Stimulated activated CD4-positive, alpha-beta T cell treated with anti-CD3 and anti-CD28 coated beads, Interleukin-4, amount 100 ng/mL, for 48 hours (primary cell): ENCODE results near the gene COA4.

ENCODE experiments used
- DNase-seq, 2 donors: peaks; one replicate each; pipeline ENCODE4 v3.0.0-alpha.2; 2020; ENCODE audit warnings: low read depth in 2 of 2

Gene COA4

DNA sequence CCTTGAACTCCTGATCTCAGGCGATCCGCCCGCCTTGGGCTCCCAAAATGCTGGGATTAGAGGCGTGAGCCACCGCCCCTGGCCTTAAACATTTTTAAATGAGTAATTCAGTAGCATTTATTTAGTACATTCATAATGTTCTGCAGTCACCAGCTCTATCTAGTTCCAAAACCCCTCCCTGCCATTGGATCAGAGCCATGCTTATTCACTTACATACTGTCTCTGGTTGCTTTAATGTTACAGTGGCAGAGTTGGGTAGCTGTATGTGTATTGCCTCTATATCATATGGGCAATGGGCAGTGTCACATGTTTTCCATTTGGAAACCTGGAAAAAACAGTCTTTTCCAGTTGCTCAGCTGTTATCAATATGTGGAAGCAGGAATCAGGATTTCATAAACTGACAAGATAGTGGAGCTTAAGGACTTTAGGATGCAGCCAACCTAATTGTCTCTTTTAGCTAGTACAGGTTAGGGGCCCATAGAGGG, 10.5 kb downstream of the COA4 start:
- DNase-seq = no peak

DNA sequence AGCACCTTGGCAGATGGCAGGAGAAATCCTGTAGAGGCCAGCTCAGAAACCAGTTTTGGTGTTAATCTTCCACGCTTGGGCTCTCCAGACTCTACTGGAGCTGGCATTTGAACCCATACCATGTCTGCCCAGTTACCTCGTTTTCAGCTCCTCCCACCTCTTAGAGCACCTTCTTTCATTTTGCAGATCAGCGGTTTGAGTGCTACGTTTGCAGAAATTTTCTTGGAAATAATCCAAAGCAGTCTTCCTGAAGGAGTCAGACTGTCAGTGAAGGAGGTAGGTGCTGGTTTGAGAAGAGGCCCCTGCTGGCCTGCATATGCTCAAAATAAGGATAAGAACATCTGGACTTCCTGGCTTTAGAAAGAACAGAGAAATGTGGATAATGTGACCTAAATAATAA, 13.7 kb downstream of the COA4 start:
- DNase-seq = no peak

DNA sequence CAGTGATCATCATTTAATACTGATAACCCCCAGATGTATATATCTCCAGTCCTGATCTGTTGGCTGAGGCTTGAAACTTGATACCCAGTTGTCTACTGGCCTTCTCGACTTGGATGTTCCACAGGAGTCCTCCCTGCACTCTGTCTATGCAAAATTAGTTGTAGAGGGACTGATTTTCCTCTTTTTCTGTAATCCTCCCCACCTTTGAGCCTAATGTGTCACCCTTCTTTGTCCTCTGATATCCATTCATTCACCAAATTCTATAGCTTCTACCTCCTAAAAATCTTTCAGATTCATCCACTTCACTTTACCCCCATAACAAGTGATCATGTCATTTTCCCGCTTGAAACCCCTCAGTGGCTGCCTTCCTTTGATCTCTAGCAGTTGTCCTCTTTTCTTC, 16.4 kb downstream of the COA4 start:
- DNase-seq = no peak

DNA sequence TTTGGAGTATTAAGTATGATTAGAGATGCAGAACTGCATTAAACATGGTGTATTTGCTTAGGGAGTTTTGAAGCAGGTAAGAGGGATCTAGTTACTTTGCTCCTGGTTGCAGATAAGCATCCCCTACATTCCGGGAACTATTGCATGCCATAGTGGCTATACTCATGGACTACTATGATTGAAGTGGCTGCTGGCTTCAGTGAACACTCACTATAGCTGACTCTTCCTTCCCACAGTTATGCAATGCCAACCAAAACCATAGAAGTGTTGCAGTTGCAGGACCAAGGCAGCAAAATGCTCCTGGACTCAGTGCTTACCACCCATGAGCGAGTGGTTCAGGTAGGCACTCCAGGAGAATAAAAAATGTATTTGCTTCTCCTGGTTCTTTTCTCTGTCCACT, 17.0 kb downstream of the COA4 start:
- no peak for DNase-seq

DNA sequence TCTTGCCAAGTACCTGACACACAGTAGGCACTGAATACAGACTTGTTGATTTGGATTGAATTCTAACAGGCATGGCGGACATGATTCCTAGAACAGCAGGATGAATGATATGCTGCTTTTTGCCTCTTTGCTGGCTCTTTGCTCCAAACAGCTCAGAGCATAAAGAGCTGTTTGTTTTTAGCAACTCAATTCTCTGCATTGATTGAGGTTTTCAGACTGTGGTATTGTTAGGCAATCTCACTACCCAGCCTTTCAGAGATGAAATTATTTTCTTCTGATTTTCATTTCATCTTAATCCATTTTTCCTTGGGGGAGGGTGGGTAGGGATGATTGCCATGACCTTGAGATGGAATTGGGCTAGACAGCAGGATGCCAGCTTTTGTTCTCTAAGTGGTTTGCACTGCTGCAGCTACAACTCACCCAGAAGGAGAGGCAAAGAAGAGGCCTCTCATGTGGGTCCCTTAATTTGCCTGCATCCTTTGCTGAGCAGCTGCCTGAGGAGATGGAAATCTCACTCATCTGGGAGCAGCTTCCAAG, 20.5 kb downstream of the COA4 start:
- no peak for DNase-seq

DNA sequence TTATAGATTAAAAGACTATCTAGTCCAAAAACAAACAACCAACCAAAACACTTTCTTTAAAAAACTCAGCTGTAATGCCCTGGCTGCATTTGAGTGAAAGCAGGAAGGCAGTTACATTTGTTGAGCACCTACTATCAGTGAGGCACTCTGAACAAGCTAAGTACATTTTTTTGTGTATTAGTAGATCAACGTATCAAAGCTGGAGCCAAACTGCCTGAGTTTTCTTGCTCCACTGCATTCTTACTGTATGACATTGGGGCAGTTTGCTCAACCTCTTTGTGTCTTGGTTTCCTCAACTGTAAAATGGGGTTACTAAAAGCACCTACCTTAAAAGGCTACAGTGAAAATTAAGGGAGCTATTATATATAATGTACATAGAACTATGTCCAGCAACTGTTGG, 22.0 kb downstream of the COA4 start:
- DNase-seq = no peak

DNA sequence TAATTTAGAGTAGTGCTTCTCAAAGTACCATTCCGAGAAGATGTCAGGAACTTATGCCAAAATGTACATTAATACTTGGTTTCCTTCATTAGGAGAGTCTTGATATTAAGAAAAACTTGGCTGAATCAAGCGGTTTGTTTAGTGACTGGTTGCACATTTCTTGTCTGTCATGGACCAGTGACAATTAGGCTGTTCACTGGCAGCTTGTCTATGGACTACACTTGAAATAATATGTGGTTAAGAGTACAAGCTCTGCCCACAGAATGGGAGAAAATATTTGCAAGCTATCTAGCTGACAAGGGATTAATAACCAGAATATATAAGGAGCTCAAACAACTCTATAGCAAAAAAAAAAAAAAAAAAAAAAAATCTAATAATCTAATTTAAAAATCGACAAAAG, 24.6 kb downstream of the COA4 start:
- DNase-seq = no peak

DNA sequence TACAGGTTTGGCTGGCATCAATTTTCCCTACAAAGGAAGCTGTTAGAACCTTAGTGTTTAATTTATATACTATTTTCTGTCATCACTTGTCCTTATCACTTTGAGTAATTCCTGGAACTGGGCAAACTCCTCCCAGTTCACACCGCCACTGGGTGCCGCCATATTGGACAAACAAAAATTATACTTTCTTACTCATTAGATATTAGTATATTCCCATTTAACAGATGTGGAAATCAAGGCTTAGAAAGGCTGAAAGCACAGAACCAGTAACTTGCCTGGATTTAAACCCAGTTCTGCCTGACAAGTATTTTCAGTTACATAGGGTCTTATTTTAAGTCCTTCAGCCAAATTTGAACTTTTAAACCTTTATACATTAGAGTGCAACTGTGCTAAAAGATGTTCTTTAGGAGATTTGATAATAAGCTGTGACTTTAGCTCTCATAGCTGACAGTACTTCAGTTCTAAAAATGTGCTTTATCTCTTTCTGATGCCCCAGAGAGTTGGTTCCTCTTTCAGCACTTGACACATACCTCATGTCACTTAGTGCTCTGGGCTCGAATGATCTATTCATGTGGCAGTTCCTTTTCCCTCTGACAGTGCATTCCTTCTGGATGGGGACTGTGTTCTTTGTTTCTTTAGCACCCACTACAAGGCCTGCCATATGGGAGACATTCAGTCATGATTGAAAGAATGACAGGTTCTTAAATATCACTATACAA, 25.4 kb downstream of the COA4 start:
- DNase-seq = no peak

DNA sequence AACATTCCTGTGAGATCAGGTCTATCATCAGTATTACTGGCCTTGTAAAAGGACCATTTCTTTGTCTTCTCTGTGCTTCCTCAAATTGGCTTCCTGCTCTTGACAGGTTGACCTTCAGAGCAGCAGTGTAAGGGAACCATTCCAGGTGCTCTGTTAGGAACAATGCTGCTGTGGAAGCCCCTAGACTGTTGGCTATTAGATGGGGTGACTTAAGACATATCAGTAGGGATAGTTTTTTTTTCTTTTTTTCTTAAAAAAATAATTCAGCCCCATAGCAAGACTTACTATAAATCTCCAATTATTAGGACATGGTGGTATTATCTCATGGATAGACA, 37.6 kb downstream of the COA4 start:
- no peak for DNase-seq

DNA sequence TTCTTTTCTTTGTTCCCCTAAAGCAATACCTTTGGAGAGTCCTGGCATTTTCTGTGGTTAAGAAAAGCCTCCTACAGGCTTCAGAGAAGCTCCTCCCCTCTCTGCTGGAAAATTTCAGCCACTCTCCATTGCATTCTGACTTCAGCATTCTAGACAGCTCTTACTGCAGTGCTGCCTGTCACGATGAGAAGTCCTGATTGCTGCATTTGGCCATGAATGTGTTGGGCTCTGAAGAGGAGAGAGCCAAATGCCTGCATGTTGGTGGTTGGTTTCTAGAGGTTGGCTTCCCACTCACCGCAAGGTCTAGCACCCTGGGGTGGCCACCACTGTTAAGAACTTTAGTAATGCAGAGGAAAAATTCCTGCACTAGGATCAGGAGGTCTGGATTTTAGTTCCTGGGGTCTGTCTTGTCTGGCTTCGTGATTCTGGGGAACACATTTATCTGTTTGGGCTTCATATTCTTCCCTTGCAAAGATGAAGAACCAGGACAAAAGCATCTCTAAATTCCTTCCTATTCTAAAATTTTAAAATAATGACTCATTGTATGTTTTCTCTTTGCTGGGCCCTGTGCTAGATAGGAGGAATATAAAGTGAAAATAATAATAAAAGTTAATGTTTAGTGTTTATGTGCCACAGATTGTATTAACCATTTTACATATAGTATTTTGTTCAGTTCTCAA, 38.1 kb downstream of the COA4 start:
- DNase-seq = no peak

DNA sequence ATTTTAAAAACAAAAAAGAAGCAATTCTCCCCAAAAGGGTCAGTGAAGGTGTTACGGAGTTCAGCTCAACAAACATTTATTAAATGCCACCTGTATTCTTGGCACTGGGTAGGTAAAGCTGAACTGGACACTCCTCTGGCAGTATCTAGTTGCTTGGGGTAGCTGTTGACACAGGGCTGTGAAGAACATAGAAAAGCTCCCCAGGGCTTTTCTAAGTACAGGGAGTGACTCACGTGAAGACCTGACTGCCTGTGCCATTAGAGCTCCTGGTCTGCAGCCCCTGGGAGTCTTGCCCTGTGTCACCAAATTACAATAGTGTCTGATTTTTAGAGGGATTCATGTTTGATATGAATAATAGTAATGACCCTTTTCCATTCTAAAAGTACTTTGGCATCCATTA, 43.6 kb downstream of the COA4 start:
- DNase-seq = no peak

DNA sequence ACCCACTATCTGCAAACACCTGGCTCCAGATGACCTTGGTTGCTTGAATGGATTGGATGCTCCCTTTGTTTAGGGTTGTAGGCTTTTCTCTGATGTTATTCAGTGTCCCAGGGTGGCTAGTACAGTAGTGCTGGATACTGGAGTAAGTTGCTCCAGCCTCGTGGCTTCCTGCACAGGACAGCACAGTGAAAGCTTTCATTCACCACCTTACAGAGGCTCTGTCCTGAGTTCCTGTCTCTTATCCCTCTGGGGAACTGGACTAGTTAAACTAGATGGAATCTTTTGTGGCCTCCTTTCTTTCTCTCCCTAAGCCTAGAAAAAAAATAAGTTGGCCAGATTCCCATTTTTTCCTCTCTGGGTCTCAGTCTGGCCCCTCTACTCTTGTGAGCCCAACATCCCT, 46.4 kb downstream of the COA4 start:
- DNase-seq = no peak
